GM12878 (cell line): ENCODE data around the gene NCAM1. TPM values are rescaled to one million over a fixed set of nuclear protein-coding genes. Genes with fewer than 3 reads are reported as not detected.

Experiments used
- ATAC-seq: fragments of 200-7000 bp; cut with Tn5 transposase; 3 replicates; pipeline ENCODE4 v1.9.1; 2020; ENCODE audit warnings: mild to moderate bottlenecking, moderate library complexity
- BruUV-seq: library from RNA; stranded (reverse); fragments of 400-500 nt; replicated peaks from 2 replicates; lab custom pipeline; 2021; lab: Mats Ljungman, UMichigan
- CTCF ChIA-PET: fragments of 300-600 bp; sonication (Branson Sonifier 250); formaldehyde crosslinking; extraction: SDS; loops from one replicate; lab custom pipeline; 2021; ENCODE audit warnings: inconsistent platforms; lab: Yijun Ruan, JAX
- POLR2A ChIA-PET: fragments of 350-600 bp; formaldehyde crosslinking; extraction: SDS; loops from one replicate; lab custom pipeline; 2021; ENCODE audit warnings: inconsistent platforms; lab: Charles Lee
- RAD21 ChIA-PET: fragments of 300-600 bp; sonication (Branson Sonifier 250); formaldehyde crosslinking; loops from one replicate; lab custom pipeline; 2023; ENCODE audit warnings: antibody characterized with exemption; ENCODE audit not compliant: unreplicated experiment; lab: Charles Lee
- SMC1A ChIA-PET: fragments of 300-600 bp; sonication (Branson Sonifier 250); formaldehyde crosslinking; loops from one replicate; lab custom pipeline; 2023; ENCODE audit not compliant: unreplicated experiment, uncharacterized antibody; lab: Charles Lee
- DNase-seq: peaks from one replicate; pipeline ENCODE4 v3.0.0-alpha.2; 2011; ENCODE audit warnings: low read depth, low spot score
- FAIRE-seq: peaks from 3 replicates; lab custom pipeline; 2011; peaks lifted over from hg19 to GRCh38; lab: Jason Lieb, UNC
- H2AFZ ChIP-seq: 2 replicates; pipeline ENCODE4 v1.6.0; 2011; ENCODE audit warnings: low read depth, low read length, control low read depth; ENCODE audit not compliant: control insufficient read depth
- H3K27ac ChIP-seq: 2 replicates; pipeline ENCODE4 v1.5.1; 2011; ENCODE audit warnings: control low read depth; ENCODE audit not compliant: control insufficient read depth, insufficient read depth
- H3K27me3 ChIP-seq, 2 experiments: replicated peaks in 1 of 2; 2 replicates each; pipeline versions ENCODE4 v1.6.0 to v1.6.1; 2011; ENCODE audit warnings: low read length in 1 of 2; ENCODE audit not compliant: control insufficient read depth in 2 of 2, insufficient read depth in 2 of 2
- H3K36me3 ChIP-seq, 2 experiments: 2 replicates each; pipeline ENCODE4 v1.5.1; 2011; ENCODE audit warnings: low read length in 1 of 2; ENCODE audit not compliant: control insufficient read depth in 2 of 2, insufficient read depth in 2 of 2
- H3K4me1 ChIP-seq: 2 replicates; pipeline ENCODE4 v1.6.1; 2011; ENCODE audit warnings: mild to moderate bottlenecking, low read length, moderate library complexity, mixed read lengths; ENCODE audit not compliant: control insufficient read depth, insufficient read depth
- H3K4me2 ChIP-seq: 2 replicates; pipeline ENCODE4 v1.6.0; 2011; ENCODE audit warnings: control low read depth; ENCODE audit not compliant: control insufficient read depth, insufficient read depth
- H3K4me3 ChIP-seq: fragments of 200-600 bp; sonication (generic); 2 replicates; pipeline ENCODE4 v1.5.1; 2016
- H3K79me2 ChIP-seq: 2 replicates; pipeline ENCODE4 v1.6.0; 2011; ENCODE audit warnings: low read length; ENCODE audit not compliant: control insufficient read depth, insufficient read depth
- H3K9ac ChIP-seq: 2 replicates; pipeline ENCODE4 v1.8.0; 2011; ENCODE audit warnings: low read length, control low read depth, mixed read lengths; ENCODE audit not compliant: control insufficient read depth, insufficient read depth
- H3K9me3 ChIP-seq: replicated peaks from 3 replicates; pipeline ENCODE4 v1.5.1; 2011; ENCODE audit warnings: mild to moderate bottlenecking, low read length; ENCODE audit not compliant: control insufficient read depth, insufficient read depth
- H4K20me1 ChIP-seq: 2 replicates; pipeline ENCODE4 v1.6.0; 2011; ENCODE audit not compliant: control insufficient read depth, insufficient read depth
- BACH1 ChIP-seq: fragments of 450-650 bp; IDR thresholded peaks from 2 replicates; pipeline ENCODE4 v1.6.1; 2017; ENCODE audit warnings: mild to moderate bottlenecking, borderline replicate concordance
- BHLHE40 ChIP-seq, 2 experiments: fragments of 450-650 bp in 1 of 2; IDR thresholded peaks; 2 replicates each; pipeline ENCODE4 v1.6.1; 2011 to 2017; ENCODE audit warnings: low read depth in 2 of 2, borderline replicate concordance in 1 of 2, improper control_type of control experiment in 1 of 2, low read length in 1 of 2, mild to moderate bottlenecking in 1 of 2
- CHD2 ChIP-seq: IDR thresholded peaks from 2 replicates; pipeline ENCODE4 v1.6.1; 2011; ENCODE audit warnings: low read depth, low read length, improper control_type of control experiment, borderline replicate concordance
- ETV6 ChIP-seq, 2 experiments: fragments of 450-650 bp in 1 of 2; IDR thresholded peaks in 1 of 2; conservative IDR thresholded peaks in 1 of 2; 2 replicates each; pipeline ENCODE4 v1.6.1; 2014; ENCODE audit warnings: antibody characterized with exemption in 1 of 2, borderline replicate concordance in 1 of 2, low read depth in 1 of 2, mild to moderate bottlenecking in 1 of 2, moderate library complexity in 1 of 2
- NFYA ChIP-seq: IDR thresholded peaks from 2 replicates; pipeline ENCODE4 v1.6.1; 2011; ENCODE audit warnings: low read depth, mild to moderate bottlenecking, low read length, improper control_type of control experiment, borderline replicate concordance
- NFYB ChIP-seq: IDR thresholded peaks from 2 replicates; pipeline ENCODE4 v1.6.1; 2011; ENCODE audit warnings: low read depth, mild to moderate bottlenecking, low read length, improper control_type of control experiment, moderate library complexity; ENCODE audit not compliant: insufficient read depth
- NKRF ChIP-seq: fragments of 450-650 bp; conservative IDR thresholded peaks from 2 replicates; pipeline ENCODE4 v1.6.1; 2017; ENCODE audit warnings: mild to moderate bottlenecking, moderate library complexity
- NR2C1 ChIP-seq: fragments of 450-650 bp; IDR thresholded peaks from 2 replicates; pipeline ENCODE4 v1.6.1; 2017; ENCODE audit warnings: antibody characterized with exemption, mild to moderate bottlenecking, moderate library complexity
- PAX5 ChIP-seq: IDR thresholded peaks from 2 replicates; pipeline ENCODE4 v1.6.1; 2011; ENCODE audit warnings: low read depth, low read length, borderline replicate concordance
- TARDBP ChIP-seq: IDR thresholded peaks from 2 replicates; pipeline ENCODE4 v1.6.1; 2016; ENCODE audit warnings: borderline replicate concordance
- TCF12 ChIP-seq: IDR thresholded peaks from 2 replicates; pipeline ENCODE4 v1.6.1; 2011; ENCODE audit warnings: low read depth, mild to moderate bottlenecking, low read length
- WGBS: methylation state at CpG from one replicate; pipeline ENCODE4 v1.1.6; 2016; ENCODE audit warnings: low lambda C conversion rate; ENCODE audit not compliant: insufficient replicate concordance, insufficient coverage; ENCODE audit errors: missing lambda C conversion rate; 5-methylcytosine and 5-hydroxymethylcytosine counted together
- in situ Hi-C: fragments of 300-500 bp; cut with MboI; formaldehyde crosslinking; loops from 9 replicates; pipeline ENCODE4 v1.14.3; 2018; ENCODE audit warnings: mixed read lengths
- intact Hi-C: fragments of 100-400 bp; cut with micrococcal nuclease; formaldehyde crosslinking; loops from one replicate; pipeline ENCODE4 v1.14.2; 2022; ENCODE audit not compliant: unreplicated experiment
- polyA plus RNA-seq, 11 experiments: library from polyadenylated mRNA; depleted of rRNA in 4 of 11; unstranded in 6 of 11; stranded (reverse) in 5 of 11; fragments of >200 nt; fragmentation: Nextera tagmentation in 4 of 11; fragmentation: Illumina TruSeq in 1 of 11; extraction: Ambion mirVana in 4 of 11; extraction: Trizol in 1 of 11; gene quantifications; 1 replicate in 1 of 11; 2 replicates in 10 of 11; pipeline versions ENCODE4 v1.2.1 to v1.2.3, GENCODE V29; 2011 to 2016; ENCODE audit warnings: inconsistent platforms in 2 of 11, missing spikeins in 2 of 11, low read depth in 1 of 11
- total RNA-seq, 4 experiments: library from RNA; depleted of rRNA in 3 of 4; stranded (reverse); fragments of >200 nt in 3 of 4; fragmentation: Illumina TruSeq in 1 of 4; extraction: Trizol in 1 of 4; gene quantifications; 2 replicates each; pipeline versions ENCODE4 v1.2.1 to v1.2.3, GENCODE V29; 2013 to 2021
- TF ChIP-seq, protein P1 (sequence below): fragments of 450-650 bp; IDR thresholded peaks from 2 replicates; pipeline ENCODE4 v1.6.1; 2017; ENCODE audit warnings: low read depth, mild to moderate bottlenecking, moderate library complexity
- TF ChIP-seq, protein P2 (sequence below): fragments of 450-650 bp; IDR thresholded peaks from 2 replicates; pipeline ENCODE4 v1.6.1; 2018; ENCODE audit warnings: borderline replicate concordance, mild to moderate bottlenecking; ENCODE audit not compliant: partially characterized antibody
- TF ChIP-seq, protein P3 (sequence below): fragments of 450-650 bp; IDR thresholded peaks from 2 replicates; pipeline ENCODE4 v1.6.1; 2017; ENCODE audit warnings: mild to moderate bottlenecking, low read depth, inconsistent platforms; ENCODE audit not compliant: poor library complexity, severe bottlenecking

NCAM1 gene
- total and polyA plus RNA-seq, 10 of the 15 experiments (the other 5 are each of a cell fraction or from before 2014, with no cell fraction given), result 0.10 to 0.23 (median 0.11) TPM; not detected in 7

DNA sequence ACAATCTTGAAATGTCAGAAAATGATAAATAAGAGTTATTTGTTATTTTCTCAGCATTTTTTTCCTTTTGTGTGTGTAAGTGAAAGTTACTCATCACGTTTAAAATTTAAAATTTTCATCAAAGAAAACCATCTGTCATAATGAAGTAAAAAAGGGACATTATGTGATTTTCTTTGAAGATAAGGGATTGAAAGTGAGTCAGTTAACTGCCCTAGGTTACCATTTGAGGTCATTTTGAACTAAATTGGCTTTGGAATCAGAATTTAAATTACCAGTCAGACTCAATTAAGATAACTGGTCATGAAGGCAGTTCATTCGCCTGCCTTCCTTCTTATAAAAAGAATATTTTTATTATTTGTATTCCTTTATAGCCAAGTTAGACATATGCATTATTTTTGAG lies 14.3 kb downstream of the NCAM1 start:
- ChIA-PET RAD21 (no interaction called here), POLR2A (no interaction called here), CTCF (no interaction called here), SMC1A (no interaction called here)
- Histone ChIP-seq H3K79me2 (no peaks in the 10 kb centered on the region), H3K36me3 (no peaks in the 10 kb centered on the region), H3K4me1 (no peaks in the 10 kb centered on the region), H2AFZ (no peak overlapping the region), H3K27ac (no peak overlapping the region), H3K4me3 (no peak overlapping the region), H3K27me3 (no peaks in the 10 kb centered on the region; a peak in 1 of 4 replicates), H3K4me2 (no peak overlapping the region), H3K9me3 (no peaks in the 10 kb centered on the region), H4K20me1 (no peaks in the 10 kb centered on the region), H3K9ac (no peak overlapping the region)
- 14% methylated on average over 2 of the region's 2 CpGs for WGBS
- no peak for ATAC-seq
- DNase-seq, result no peak
- FAIRE-seq, result no peak
- intact Hi-C loops, result no loop called here
- no TSS peak for BruUV-seq
- in situ Hi-C loops, result no loop called here
- TF ChIP-seq NKRF, result no peak
- TF ChIP-seq NR2C1, result no peak
- TF ChIP-seq TARDBP, result no peak
- no peak for TF ChIP-seq NFYA
- TF ChIP-seq BACH1, result no peak
- TF ChIP-seq, protein P1, sequence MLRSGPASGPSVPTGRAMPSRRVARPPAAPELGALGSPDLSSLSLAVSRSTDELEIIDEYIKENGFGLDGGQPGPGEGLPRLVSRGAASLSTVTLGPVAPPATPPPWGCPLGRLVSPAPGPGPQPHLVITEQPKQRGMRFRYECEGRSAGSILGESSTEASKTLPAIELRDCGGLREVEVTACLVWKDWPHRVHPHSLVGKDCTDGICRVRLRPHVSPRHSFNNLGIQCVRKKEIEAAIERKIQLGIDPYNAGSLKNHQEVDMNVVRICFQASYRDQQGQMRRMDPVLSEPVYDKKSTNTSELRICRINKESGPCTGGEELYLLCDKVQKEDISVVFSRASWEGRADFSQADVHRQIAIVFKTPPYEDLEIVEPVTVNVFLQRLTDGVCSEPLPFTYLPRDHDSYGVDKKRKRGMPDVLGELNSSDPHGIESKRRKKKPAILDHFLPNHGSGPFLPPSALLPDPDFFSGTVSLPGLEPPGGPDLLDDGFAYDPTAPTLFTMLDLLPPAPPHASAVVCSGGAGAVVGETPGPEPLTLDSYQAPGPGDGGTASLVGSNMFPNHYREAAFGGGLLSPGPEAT, result no peak
- TF ChIP-seq TCF12, result no peak
- TF ChIP-seq NFYB, result no peak
- TF ChIP-seq, protein P2, sequence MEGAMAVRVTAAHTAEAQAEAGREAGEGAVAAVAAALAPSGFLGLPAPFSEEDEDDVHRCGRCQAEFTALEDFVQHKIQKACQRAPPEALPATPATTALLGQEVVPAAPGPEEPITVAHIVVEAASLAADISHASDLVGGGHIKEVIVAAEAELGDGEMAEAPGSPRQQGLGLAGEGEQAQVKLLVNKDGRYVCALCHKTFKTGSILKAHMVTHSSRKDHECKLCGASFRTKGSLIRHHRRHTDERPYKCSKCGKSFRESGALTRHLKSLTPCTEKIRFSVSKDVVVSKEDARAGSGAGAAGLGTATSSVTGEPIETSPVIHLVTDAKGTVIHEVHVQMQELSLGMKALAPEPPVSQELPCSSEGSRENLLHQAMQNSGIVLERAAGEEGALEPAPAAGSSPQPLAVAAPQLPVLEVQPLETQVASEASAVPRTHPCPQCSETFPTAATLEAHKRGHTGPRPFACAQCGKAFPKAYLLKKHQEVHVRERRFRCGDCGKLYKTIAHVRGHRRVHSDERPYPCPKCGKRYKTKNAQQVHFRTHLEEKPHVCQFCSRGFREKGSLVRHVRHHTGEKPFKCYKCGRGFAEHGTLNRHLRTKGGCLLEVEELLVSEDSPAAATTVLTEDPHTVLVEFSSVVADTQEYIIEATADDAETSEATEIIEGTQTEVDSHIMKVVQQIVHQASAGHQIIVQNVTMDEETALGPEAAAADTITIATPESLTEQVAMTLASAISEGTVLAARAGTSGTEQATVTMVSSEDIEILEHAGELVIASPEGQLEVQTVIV, result no peak
- TF ChIP-seq ETV6 (conservative IDR thresholded peaks at IDR 0.05 in 1 of 2, IDR thresholded peaks at IDR 0.05 in 1 of 2; ENCODE audit: borderline replicate concordance in 1 of 2, low read depth in 1 of 2), result no peak
- TF ChIP-seq, protein P3, sequence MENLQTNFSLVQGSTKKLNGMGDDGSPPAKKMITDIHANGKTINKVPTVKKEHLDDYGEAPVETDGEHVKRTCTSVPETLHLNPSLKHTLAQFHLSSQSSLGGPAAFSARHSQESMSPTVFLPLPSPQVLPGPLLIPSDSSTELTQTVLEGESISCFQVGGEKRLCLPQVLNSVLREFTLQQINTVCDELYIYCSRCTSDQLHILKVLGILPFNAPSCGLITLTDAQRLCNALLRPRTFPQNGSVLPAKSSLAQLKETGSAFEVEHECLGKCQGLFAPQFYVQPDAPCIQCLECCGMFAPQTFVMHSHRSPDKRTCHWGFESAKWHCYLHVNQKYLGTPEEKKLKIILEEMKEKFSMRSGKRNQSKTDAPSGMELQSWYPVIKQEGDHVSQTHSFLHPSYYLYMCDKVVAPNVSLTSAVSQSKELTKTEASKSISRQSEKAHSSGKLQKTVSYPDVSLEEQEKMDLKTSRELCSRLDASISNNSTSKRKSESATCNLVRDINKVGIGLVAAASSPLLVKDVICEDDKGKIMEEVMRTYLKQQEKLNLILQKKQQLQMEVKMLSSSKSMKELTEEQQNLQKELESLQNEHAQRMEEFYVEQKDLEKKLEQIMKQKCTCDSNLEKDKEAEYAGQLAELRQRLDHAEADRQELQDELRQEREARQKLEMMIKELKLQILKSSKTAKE, result no peak
- no peak for TF ChIP-seq BHLHE40 (IDR thresholded peaks at IDR 0.05; ENCODE audit: borderline replicate concordance in 1 of 2, low read depth in 2 of 2, low read length in 1 of 2)
- no peak for TF ChIP-seq PAX5
- TF ChIP-seq CHD2, result no peak
